IPS-NIHi7 (cell line): ENCODE measurements around the gene HTR7.
"Not testable (repeated sequence)": the region's sequence is repeated elsewhere in the genome, so short reads cannot be mapped to it uniquely, and the experiment has no call there.

Source experiments
- DNase-seq: peaks from one replicate; pipeline ENCODE4 v3.0.0; 2012; ENCODE audit warnings: mixed read lengths; ENCODE audit errors: extremely low spot score

Gene HTR7

GRCh38 chr10:90858461-90858968 is 676 bp upstream of the HTR7 start:
- DNase-seq: no peak

- peak; percentile 15 for DNase-seq
Observed at GRCh38 chr10:90856964-90857634, 740 bp downstream of the HTR7 start.

GRCh38 chr10:90856261-90856660 is 1.6 kb downstream of the HTR7 start:
- no peak for DNase-seq

GRCh38 chr10:90855126-90855525 is 2.7 kb downstream of the HTR7 start:
- DNase-seq: no peak

- no peak for DNase-seq
Observed at GRCh38 chr10:90849956-90850749, 7.7 kb downstream of the HTR7 start.

- DNase-seq: no peak
Observed at GRCh38 chr10:90847436-90847835, 10.4 kb downstream of the HTR7 start.

GRCh38 chr10:90846746-90847145 is 11.1 kb downstream of the HTR7 start:
- DNase-seq: no peak

GRCh38 chr10:90845726-90846125 is 12.1 kb downstream of the HTR7 start:
- no peak for DNase-seq

- no peak for DNase-seq
Observed at GRCh38 chr10:90842725-90843124, 15.1 kb downstream of the HTR7 start.

GRCh38 chr10:90837486-90837885 is 20.4 kb downstream of the HTR7 start:
- no peak for DNase-seq

GRCh38 chr10:90834326-90834725 is 23.5 kb downstream of the HTR7 start:
- no peak for DNase-seq

- DNase-seq: no peak
Observed at GRCh38 chr10:90832111-90832510, 25.7 kb downstream of the HTR7 start.

GRCh38 chr10:90822508-90822907 is 35.3 kb downstream of the HTR7 start:
- DNase-seq: no peak

GRCh38 chr10:90821864-90822263 is 36.0 kb downstream of the HTR7 start:
- not testable (repeated sequence) for DNase-seq

- no peak for DNase-seq
Observed at GRCh38 chr10:90819911-90820310, 37.9 kb downstream of the HTR7 start.

GRCh38 chr10:90818736-90819135 is 39.1 kb downstream of the HTR7 start:
- DNase-seq: no peak

- no peak for DNase-seq
Observed at GRCh38 chr10:90817128-90817889, 40.5 kb downstream of the HTR7 start.

GRCh38 chr10:90816466-90816865 is 41.4 kb downstream of the HTR7 start:
- DNase-seq: no peak

- no peak for DNase-seq
Observed at GRCh38 chr10:90813594-90814365, 44.1 kb downstream of the HTR7 start.

GRCh38 chr10:90807106-90807505 is 50.7 kb downstream of the HTR7 start:
- DNase-seq: not testable (repeated sequence)

GRCh38 chr10:90806677-90807076 is 51.2 kb downstream of the HTR7 start:
- no peak for DNase-seq

GRCh38 chr10:90805206-90805605 is 52.6 kb downstream of the HTR7 start:
- DNase-seq: no peak
